ENCODE results near the gene BCHE.

Gene BCHE

GRCh38 chr3:165805946-165806561 lies 31.2 kb downstream of the BCHE start:
- H3K36me3 ChIP-seq (ENCODE audit: insufficient read depth, low read length): no peaks in the 10 kb centered on the region
- no peak overlapping the region for H3K27ac ChIP-seq
- no peaks in the 10 kb centered on the region for H3K9me3 ChIP-seq (ENCODE audit: low read depth, low read length)
- H3K9ac ChIP-seq (ENCODE audit: insufficient read length): no peak overlapping the region
- H3K4me3 ChIP-seq: no peak overlapping the region
- TF ChIP-seq EZH2 (IDR thresholded peaks at IDR 0.05): no peak
- TF ChIP-seq FOXP2 (optimal IDR thresholded peaks at IDR 0.05; ENCODE audit: control extremely low read depth, extremely low read length, insufficient read depth): no peak
- TF ChIP-seq POLR2AphosphoS5 (IDR thresholded peaks at IDR 0.05; ENCODE audit: borderline replicate concordance, low read depth, low read length): no peak
- no peak for DNase-seq (ENCODE audit: low read depth, low spot score)

DNA sequence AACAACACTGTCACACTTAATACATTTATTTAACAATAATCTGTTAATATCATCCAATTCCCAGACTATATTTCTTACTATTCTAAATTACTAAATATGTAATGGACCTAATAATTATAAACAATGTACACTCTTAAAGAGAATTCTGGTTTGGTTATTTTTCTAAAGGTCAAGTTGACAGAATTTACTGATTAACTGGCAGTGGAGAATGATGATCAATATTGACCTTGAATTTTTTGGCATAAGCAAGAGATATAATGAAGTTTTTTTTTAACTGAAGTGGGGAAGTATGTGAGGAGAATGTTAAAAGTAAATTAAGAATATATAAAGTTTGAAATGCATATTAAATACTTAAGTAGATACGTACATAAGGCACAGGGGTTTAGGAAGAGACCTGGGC lies 33.8 kb downstream of the BCHE start:
- DNase-seq (ENCODE audit: low read depth, low spot score): no peak
- H3K27ac ChIP-seq: no peak overlapping the region
- no peak for TF ChIP-seq POLR2AphosphoS5 (IDR thresholded peaks at IDR 0.05; ENCODE audit: borderline replicate concordance, low read depth, low read length)
- no peaks in the 10 kb centered on the region for H3K36me3 ChIP-seq (ENCODE audit: insufficient read depth, low read length)
- H3K9ac ChIP-seq (ENCODE audit: insufficient read length): no peak overlapping the region
- no peak overlapping the region for H3K4me3 ChIP-seq
- no peaks in the 10 kb centered on the region for H3K9me3 ChIP-seq (ENCODE audit: low read depth, low read length)

DNA sequence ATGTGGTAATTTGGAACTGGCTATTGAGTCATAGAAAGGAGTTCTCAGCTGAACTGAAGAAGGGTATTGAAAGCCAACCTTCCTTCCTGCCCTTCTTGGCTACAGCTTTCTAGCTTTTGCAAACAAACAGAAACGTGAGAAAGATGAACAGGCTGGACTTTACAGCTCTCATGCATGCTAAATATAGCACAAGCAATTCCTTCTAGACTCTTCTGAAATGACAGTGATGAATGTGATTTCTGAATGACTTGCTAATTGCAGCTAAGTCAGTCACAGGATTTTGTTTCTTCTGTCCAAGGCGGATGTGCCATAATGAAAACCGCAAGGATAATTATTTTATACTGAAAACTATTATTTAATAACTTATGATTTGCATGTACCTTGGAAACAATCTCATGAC lies 36.3 kb downstream of the BCHE start:
- Histone ChIP-seq H3K36me3 (ENCODE audit: insufficient read depth, low read length) (no peaks in the 10 kb centered on the region), H3K27ac (no peak overlapping the region), H3K9me3 (ENCODE audit: low read depth, low read length) (no peaks in the 10 kb centered on the region), H3K9ac (ENCODE audit: insufficient read length) (no peak overlapping the region), H3K4me3 (no peak overlapping the region)
- DNase-seq (ENCODE audit: low read depth, low spot score): no peak
- TF ChIP-seq FOXP2 (optimal IDR thresholded peaks at IDR 0.05; ENCODE audit: control extremely low read depth, extremely low read length, insufficient read depth): no peak
- TF ChIP-seq EZH2 (IDR thresholded peaks at IDR 0.05): no peak
- TF ChIP-seq POLR2AphosphoS5 (IDR thresholded peaks at IDR 0.05; ENCODE audit: borderline replicate concordance, low read depth, low read length): no peak

DNA sequence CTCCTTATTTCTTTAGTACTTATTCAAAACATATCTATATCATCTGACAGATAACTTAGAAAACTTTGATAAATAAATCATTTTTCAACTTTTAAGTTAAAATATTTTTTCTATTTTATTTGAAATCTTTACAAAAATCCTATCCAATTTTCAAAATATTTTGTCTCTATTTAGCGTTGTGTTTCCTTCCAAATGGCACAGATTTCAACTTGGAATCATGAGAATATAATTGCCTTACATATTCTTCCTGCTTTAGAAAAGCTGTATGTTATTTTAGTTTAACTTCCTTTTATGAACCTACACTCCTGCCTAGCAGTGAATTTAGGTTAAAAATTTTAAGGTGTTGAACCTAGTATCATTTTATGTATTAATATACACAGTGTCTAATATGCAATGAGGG lies 38.2 kb downstream of the BCHE start:
- no peaks in the 10 kb centered on the region for H3K9me3 ChIP-seq (ENCODE audit: low read depth, low read length)
- TF ChIP-seq EZH2 (IDR thresholded peaks at IDR 0.05) (no peak), FOXP2 (optimal IDR thresholded peaks at IDR 0.05; ENCODE audit: control extremely low read depth, extremely low read length, insufficient read depth) (no peak), POLR2AphosphoS5 (IDR thresholded peaks at IDR 0.05; ENCODE audit: borderline replicate concordance, low read depth, low read length) (no peak)
- DNase-seq (ENCODE audit: low read depth, low spot score): no peak
- no peak overlapping the region for H3K9ac ChIP-seq (ENCODE audit: insufficient read length)
- no peak overlapping the region for H3K4me3 ChIP-seq
- H3K27ac ChIP-seq: peak overlapping the region; percentile 73; the same call in 1 of the 2 replicates
- H3K36me3 ChIP-seq (ENCODE audit: insufficient read depth, low read length): no peaks in the 10 kb centered on the region

- no peaks in the 10 kb centered on the region for H3K9me3 ChIP-seq (ENCODE audit: low read depth, low read length)
- H3K27ac ChIP-seq: peak overlapping the region; percentile 73
- H3K4me3 ChIP-seq: peak overlapping the region; percentile 36
- DNase-seq (ENCODE audit: low read depth, low spot score): no peak
- peak overlapping the region; percentile 4 for H3K9ac ChIP-seq (ENCODE audit: insufficient read length)
- no peaks in the 10 kb centered on the region for H3K36me3 ChIP-seq (ENCODE audit: insufficient read depth, low read length)
- TF ChIP-seq POLR2AphosphoS5 (IDR thresholded peaks at IDR 0.05; ENCODE audit: borderline replicate concordance, low read depth, low read length) (no peak), FOXP2 (optimal IDR thresholded peaks at IDR 0.05; ENCODE audit: control extremely low read depth, extremely low read length, insufficient read depth) (no peak)
These were observed 39.7 kb downstream of the BCHE start for GRCh38 chr3:165797551-165797950.

GRCh38 chr3:165796701-165797100 lies 40.5 kb downstream of the BCHE start:
- no peak overlapping the region for H3K9ac ChIP-seq (ENCODE audit: insufficient read length)
- H3K36me3 ChIP-seq (ENCODE audit: insufficient read depth, low read length): no peaks in the 10 kb centered on the region
- H3K9me3 ChIP-seq (ENCODE audit: low read depth, low read length): no peaks in the 10 kb centered on the region
- TF ChIP-seq EZH2 (IDR thresholded peaks at IDR 0.05): no peak
- no peak for TF ChIP-seq POLR2AphosphoS5 (IDR thresholded peaks at IDR 0.05; ENCODE audit: borderline replicate concordance, low read depth, low read length)
- no peak for TF ChIP-seq FOXP2 (optimal IDR thresholded peaks at IDR 0.05; ENCODE audit: control extremely low read depth, extremely low read length, insufficient read depth)
- DNase-seq (ENCODE audit: low read depth, low spot score): no peak
- peak overlapping the region; percentile 9; the same call in 1 of the 2 replicates for H3K4me3 ChIP-seq
- peak overlapping the region; percentile 82 for H3K27ac ChIP-seq

DNA sequence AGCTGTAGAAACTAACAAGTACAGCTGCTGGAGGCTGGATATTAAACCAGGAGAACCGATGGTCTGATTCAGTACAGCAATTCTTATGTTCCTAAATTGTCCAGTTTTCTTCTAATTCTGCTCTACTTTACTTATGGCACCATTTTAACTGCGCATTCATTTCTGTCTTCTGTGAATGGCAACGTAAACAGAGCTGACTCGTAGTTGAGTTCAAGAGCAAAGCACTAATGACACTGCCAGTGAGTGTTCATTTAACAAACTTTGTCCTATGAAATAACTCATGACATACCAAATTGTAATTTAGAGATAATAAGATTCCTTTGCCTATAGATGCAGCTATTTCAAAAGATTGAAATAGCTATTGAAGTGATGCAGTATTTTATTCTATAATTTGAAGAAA lies 48.7 kb downstream of the BCHE start:
- no peak for TF ChIP-seq POLR2AphosphoS5 (IDR thresholded peaks at IDR 0.05; ENCODE audit: borderline replicate concordance, low read depth, low read length)
- TF ChIP-seq EZH2 (IDR thresholded peaks at IDR 0.05): no peak
- no peak for TF ChIP-seq FOXP2 (optimal IDR thresholded peaks at IDR 0.05; ENCODE audit: control extremely low read depth, extremely low read length, insufficient read depth)
- Histone ChIP-seq H3K36me3 (ENCODE audit: insufficient read depth, low read length) (no peaks in the 10 kb centered on the region), H3K27ac (no peak overlapping the region), H3K9me3 (ENCODE audit: low read depth, low read length) (no peaks in the 10 kb centered on the region), H3K4me3 (no peak overlapping the region), H3K9ac (ENCODE audit: insufficient read length) (no peak overlapping the region)
- DNase-seq (ENCODE audit: low read depth, low spot score): no peak

GRCh38 chr3:165786013-165786412 lies 51.2 kb downstream of the BCHE start:
- H3K36me3 ChIP-seq (ENCODE audit: insufficient read depth, low read length): no peaks in the 10 kb centered on the region
- TF ChIP-seq EZH2 (IDR thresholded peaks at IDR 0.05) (no peak), FOXP2 (optimal IDR thresholded peaks at IDR 0.05; ENCODE audit: control extremely low read depth, extremely low read length, insufficient read depth) (no peak), POLR2AphosphoS5 (IDR thresholded peaks at IDR 0.05; ENCODE audit: borderline replicate concordance, low read depth, low read length) (no peak)
- H3K9me3 ChIP-seq (ENCODE audit: low read depth, low read length): no peaks in the 10 kb centered on the region
- DNase-seq (ENCODE audit: low read depth, low spot score): no peak
- H3K27ac ChIP-seq: no peak overlapping the region
- no peak overlapping the region for H3K4me3 ChIP-seq
- no peak overlapping the region for H3K9ac ChIP-seq (ENCODE audit: insufficient read length)

DNA sequence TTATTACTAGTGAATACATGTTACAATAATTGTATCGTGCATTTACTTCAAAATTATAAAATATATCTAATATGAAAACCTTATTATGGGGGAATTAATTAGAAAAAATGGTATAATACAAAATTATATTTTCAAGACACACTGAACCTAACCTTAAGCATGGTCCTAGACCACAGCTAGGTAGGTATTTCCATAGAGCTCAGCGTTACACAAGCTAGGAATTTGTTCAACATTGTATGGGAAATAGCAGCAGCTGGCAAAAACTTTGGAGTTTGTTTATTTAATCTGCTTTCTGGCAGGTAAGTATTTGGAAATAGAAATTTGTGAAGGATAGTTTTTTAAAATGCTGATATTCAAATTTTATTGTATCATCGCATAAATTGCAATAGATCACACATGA lies 52.9 kb downstream of the BCHE start:
- Histone ChIP-seq H3K36me3 (ENCODE audit: insufficient read depth, low read length) (no peaks in the 10 kb centered on the region), H3K27ac (no peak overlapping the region), H3K9me3 (ENCODE audit: low read depth, low read length) (no peaks in the 10 kb centered on the region), H3K9ac (ENCODE audit: insufficient read length) (no peak overlapping the region), H3K4me3 (no peak overlapping the region)
- DNase-seq (ENCODE audit: low read depth, low spot score): no peak
- TF ChIP-seq FOXP2 (optimal IDR thresholded peaks at IDR 0.05; ENCODE audit: control extremely low read depth, extremely low read length, insufficient read depth) (no peak), POLR2AphosphoS5 (IDR thresholded peaks at IDR 0.05; ENCODE audit: borderline replicate concordance, low read depth, low read length) (no peak), EZH2 (IDR thresholded peaks at IDR 0.05) (no peak)

Measured in SK-N-MC (cell line).